Liver (tissue), 3 donors: ENCODE data around the gene RAET1G.
"Not testable (repeated sequence)": the region's sequence is repeated elsewhere in the genome, so short reads cannot be mapped to it uniquely, and the experiment has no call there.

Source experiments
- GABPA ChIP-seq, 2 donors: IDR thresholded peaks in 1 of 2; conservative IDR thresholded peaks in 1 of 2; 2 replicates each; pipeline ENCODE4 v1.6.1; 2016; ENCODE audit warnings: antibody characterized with exemption in 2 of 2, mild to moderate bottlenecking in 1 of 2, moderate library complexity in 1 of 2
- TF ChIP-seq, protein P1 (sequence below): fragments of 150-350 bp; IDR thresholded peaks from 2 replicates; pipeline ENCODE4 v1.5.1; 2017; ENCODE audit warnings: improper control_type of control experiment, low read depth, low read length; ENCODE audit not compliant: missing input control
- donor health status: healthy.
- donor health status: healthy.

DNA sequence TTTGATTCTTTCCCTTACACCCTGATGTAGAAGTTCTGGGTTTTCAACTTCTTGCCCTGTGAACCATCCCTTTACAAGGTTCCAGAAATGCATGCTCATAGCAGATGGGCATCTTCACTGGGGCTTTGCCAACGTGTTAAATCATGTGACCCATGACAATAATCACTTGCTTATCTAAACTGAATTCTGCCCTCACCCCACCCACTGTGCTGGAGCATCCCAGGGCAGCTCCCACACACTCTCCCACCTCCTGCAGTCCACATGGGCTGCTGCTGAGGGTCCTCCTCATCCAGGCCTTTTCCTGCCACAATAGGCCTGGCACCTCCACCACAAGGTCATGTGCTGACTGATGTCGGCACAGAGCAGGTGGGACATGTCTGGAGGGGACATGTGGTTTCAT, 45.1 kb upstream of the RAET1G start:
- TF ChIP-seq, protein P1, sequence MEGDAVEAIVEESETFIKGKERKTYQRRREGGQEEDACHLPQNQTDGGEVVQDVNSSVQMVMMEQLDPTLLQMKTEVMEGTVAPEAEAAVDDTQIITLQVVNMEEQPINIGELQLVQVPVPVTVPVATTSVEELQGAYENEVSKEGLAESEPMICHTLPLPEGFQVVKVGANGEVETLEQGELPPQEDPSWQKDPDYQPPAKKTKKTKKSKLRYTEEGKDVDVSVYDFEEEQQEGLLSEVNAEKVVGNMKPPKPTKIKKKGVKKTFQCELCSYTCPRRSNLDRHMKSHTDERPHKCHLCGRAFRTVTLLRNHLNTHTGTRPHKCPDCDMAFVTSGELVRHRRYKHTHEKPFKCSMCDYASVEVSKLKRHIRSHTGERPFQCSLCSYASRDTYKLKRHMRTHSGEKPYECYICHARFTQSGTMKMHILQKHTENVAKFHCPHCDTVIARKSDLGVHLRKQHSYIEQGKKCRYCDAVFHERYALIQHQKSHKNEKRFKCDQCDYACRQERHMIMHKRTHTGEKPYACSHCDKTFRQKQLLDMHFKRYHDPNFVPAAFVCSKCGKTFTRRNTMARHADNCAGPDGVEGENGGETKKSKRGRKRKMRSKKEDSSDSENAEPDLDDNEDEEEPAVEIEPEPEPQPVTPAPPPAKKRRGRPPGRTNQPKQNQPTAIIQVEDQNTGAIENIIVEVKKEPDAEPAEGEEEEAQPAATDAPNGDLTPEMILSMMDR, result not testable (repeated sequence)
- TF ChIP-seq GABPA (IDR thresholded peaks at IDR 0.05 in 1 of 2, conservative IDR thresholded peaks at IDR 0.05 in 1 of 2), result not testable (repeated sequence)
